HG03159 (cell line): ENCODE measurements around the gene PLK3.
"Not testable (repeated sequence)": the region's sequence is repeated elsewhere in the genome, so short reads cannot be mapped to it uniquely, and the experiment has no call there.

Source experiments
- ATAC-seq: cut with Tn5 transposase; IDR thresholded peaks from one replicate; pipeline ENCODE4 v1.9.1; 2021; ENCODE audit warnings: mild to moderate bottlenecking, moderate library complexity; ENCODE audit not compliant: unreplicated experiment

The PLK3 gene

DNA sequence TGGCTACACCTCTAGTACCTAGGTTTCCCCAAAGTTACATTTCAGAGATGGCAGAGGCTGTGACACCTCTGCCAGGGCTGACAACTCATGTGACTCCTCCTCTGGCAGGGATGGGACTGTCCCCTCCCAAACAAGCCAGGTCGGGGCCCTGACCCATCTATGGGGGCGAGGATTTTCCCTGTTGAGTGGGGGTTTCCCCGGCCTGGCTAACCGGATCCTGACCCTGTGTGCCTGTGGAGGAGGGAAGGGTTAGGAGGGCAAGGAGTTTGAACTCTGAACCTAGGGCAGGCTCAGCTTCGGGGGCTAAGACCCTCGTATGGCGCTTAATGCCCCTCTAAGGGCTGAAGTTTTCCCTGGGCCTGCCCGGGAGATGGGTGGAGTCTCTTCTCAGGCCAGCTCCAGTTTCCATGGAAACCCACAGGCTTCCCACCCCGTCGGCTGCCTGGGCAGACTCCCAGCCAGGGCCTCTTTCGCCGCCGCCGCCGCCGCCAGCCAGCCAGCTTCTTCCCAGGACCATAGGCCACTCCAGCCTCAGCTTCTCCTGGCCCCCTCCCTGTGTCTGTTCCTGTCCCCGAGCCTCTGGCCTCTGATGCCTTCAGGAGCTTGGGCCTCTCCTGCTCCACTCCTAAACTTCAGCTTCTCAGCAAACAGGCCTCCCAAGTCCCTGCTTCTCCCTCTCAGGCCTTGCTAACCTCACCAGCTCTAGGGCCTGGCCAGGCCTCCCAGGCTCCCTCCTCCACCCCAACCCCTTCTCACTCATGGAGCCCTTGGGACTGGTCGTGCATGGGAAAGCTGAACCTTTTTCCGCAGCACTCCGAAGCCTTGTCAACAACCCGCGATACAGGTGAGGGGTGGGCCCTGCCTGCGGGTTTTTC, 8.1 kb downstream of the PLK3 start, which contains the start of gene BTBD19:
Gene BTBD19 (plus strand): TSS at position 461 of the 875 bp plus-strand sequence. CDS start 298 bp downstream, at position 759.
- ATAC-seq: no peak

DNA sequence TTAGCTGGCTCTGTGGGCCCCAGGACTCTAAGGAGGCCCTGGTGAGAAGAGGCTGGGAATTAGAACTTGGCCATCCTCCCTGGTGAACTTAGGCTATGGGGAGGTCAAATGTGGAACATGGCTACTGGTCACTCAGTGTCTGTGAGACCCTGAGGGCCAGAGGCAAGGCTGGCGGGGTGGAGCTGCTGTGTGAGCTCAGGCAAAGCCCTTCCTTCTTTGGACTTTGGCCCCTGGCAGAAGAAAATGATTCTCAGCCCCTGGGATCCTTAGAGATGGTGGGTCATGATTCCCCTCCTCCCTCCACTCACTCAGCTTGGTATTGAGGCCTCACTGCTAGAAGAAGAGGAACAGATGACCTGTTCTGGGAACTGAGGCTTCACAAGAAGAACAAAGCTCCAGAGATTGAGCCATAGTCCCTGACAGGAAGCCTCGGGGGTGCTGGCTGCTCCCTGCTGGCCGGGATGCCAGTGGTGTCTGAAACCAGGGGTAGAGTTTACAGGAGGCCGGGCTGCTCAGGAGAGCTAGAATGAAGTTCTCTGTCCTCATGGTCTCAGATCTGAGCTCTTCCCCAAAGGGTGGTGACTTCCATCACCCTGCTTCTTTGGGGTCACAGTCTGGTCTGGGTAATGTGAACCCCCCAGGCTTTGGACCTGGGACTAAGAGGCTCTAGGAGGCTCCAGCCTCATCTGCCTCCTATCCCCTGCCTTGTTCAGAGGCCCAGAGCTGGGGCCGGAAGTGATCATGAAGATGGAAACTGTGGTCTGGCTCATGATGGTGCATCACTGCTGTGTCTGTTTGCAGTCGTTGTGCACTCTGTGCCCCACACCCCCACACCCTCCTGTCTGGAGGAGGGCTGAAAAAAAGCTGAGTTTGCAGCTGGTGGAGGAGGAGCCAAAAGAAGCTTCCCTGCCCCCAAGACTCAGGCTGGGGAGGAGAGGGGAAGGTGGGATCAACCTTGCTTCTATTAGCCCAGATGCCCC, 9.1 kb downstream of the PLK3 start:
- ATAC-seq: peak; percentile 38

DNA sequence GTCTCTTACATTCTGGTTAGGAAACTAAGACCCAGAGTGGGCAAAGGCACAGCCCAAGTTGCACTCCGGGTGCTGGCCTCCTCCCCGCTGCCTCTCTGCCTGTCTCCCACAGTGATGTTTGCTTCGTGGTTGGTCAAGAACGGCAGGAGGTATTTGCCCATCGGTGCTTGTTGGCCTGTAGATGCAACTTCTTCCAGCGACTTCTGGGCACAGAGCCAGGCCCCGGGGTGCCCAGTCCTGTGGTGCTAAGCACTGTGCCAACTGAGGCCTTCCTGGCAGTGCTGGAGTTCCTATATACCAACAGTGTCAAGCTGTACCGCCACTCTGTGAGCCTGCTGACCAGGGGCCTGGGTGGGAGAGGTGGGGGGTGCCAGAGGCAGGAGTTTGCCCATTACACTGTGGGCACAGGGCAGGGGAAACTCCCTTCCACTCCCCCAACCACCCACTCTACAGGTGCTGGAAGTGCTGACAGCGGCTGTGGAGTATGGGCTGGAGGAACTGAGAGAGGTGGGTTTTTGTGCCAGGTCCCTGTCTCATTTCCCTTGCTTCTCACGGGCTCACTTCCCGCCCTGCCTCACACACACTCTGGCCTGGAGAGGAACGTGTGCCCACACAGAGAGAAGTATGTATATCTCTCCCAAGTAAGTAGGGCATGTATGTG, 10.1 kb downstream of the PLK3 start:
- no peak for ATAC-seq

DNA sequence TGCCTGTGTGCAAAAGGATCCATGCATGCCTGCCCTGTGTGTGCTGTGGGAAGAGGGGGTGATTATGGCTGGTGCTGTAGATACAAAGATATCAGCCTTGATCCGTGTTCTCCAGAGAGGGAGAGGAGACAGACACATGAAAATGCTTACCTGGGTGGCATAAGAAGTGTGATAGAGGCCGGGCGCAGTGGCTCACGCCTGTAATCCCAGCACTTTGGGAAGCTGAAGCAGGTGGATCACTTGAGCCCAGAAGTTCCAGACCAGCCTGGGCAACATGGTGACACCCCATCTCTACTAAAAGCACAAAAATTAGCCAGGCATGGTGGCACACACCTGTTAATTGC, 10.6 kb downstream of the PLK3 start:
- not testable (repeated sequence) for ATAC-seq

DNA sequence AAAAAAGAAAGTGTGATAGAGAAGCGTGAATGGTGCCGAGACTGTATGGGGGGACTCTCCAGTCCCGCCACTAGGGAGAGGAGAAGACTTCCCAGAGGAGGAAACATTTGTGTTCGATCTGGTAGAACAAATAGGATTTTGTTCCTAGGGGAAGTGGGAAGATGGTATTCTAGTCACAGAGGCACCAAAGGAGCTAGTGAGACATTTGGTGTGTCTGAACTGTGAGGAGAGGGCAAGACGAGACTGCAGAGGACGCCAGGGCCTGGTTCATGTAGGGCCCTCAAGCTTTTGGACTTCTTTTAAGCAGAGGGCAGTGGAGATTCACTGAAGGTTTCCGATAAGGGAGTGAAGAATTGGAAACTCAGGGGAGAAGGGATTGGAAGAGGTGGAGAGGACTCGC, 11.1 kb downstream of the PLK3 start:
- no peak for ATAC-seq

DNA sequence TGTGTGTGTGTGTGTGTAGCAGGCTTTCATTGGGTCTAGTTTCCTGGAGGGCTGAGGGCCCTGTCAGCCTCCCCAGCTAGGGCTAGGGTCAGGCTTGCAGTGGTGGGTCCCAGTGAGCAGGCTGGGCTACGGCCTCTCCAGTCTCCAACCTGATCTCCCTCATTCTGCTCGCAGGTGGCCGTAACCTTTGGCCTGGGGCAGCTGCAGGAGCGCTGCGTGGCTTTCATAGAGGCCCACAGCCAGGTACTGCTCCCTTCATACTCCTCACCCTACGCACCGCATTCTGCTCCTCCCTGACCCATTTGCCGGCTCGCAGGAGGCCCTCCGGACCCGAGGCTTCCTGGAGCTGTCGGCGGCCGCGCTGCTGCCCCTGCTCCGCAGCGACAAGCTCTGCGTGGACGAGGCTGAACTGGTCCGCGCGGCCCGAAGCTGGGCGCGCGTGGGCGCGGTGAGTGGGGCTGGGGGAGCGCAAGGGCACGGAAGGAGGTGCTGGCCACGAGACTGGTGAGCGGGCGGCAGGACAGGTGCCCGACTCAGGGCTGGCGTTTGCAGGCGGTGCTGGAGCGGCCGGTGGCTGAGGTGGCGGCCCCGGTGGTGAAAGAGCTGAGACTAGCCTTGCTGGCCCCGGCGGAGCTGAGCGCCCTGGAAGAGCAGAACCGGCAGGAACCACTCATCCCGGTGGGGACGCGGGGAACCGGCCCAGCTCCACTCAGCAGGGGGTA, 12.8 kb downstream of the PLK3 start:
- ATAC-seq: no peak

DNA sequence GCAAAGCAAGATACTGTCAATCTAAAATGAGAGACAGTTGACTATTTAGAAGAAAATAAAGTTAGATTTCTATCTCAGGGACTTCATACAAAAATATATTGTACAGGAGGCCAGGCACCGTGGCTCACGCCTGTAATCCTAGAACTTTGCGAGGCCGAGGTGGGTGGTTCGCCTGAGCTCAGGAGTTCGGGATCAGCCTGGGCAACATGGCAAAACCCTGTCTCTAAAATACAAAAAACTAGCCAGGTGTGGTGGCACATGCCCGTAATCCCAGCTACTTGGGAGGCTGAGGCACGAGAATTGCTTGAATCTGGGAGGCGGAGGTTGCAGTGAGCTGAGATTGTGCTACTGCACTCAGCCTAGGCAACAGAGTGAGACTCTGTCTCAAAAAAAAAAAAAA, 15.7 kb downstream of the PLK3 start:
- ATAC-seq: not testable (repeated sequence)

DNA sequence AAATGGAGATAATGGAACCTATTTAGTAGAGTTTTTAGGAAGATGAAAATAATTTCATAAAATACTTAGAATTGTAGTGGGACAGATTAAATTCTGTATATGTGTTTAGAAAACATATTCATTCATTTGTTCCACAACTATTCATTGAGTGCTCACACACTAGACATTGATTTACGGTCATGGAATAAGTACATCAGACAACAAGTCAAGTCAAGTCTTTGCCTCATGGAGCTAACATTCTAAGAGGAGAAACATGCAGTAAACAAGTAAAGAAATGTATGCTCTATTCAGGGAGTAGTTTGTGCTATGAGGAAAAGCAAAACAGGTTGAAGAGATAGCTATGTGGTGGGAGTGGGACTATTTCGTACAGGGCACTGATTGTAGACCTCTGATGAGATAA, 17.1 kb downstream of the PLK3 start:
- no peak for ATAC-seq

DNA sequence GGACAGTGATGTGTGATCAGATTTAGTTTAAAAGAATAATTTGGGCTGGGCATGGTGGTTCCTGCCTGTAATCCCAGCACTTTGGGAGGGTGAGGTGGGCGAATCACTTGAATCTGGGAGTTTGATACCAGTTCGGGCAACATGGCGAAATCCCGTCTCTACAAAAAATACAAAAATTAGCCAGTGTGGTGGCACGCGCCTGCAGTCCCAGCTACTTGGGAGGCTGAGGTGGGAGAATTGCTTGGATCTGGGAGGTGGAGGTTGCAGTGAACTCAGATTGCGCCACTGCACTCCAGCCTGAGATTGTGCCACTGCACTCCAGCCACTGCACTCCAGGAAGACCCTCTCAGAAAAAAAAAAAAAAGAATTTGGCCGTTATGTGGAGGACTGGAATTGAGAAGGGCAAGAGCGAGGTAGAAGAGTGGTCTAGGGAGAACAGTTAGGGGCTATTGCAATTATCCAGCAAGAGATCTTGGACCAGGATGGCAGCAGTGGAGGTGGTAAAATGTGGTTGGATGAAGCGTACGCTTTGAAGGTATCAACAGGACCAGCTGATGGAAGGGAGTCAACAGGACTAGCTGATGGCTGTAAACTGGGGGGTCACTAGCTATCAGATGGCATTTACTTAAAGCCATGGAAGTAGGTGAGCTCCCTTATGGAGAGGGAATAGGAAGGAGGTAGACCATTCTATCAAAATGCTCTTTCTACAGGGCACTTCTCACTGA, 17.8 kb downstream of the PLK3 start:
- no peak for ATAC-seq

DNA sequence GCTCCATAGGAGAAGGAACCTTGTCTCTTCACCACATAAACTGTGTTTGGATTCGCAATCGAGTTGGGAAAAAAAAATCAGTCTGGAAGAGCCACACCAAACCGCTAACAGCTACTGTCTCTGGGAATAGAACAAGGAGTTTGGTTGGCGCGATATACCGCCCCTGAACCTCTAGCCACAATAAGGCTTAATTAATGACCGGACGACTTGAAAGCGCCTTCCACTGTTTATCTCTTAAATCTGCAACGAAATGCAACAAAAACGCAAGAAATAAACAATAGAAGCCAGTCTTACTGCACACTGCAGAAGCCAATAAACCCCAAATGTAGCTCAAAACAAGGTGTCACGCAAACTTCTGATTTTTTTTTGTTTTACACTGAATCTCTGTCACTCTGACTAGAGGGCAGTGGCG, 19.0 kb downstream of the PLK3 start:
- no peak for ATAC-seq

DNA sequence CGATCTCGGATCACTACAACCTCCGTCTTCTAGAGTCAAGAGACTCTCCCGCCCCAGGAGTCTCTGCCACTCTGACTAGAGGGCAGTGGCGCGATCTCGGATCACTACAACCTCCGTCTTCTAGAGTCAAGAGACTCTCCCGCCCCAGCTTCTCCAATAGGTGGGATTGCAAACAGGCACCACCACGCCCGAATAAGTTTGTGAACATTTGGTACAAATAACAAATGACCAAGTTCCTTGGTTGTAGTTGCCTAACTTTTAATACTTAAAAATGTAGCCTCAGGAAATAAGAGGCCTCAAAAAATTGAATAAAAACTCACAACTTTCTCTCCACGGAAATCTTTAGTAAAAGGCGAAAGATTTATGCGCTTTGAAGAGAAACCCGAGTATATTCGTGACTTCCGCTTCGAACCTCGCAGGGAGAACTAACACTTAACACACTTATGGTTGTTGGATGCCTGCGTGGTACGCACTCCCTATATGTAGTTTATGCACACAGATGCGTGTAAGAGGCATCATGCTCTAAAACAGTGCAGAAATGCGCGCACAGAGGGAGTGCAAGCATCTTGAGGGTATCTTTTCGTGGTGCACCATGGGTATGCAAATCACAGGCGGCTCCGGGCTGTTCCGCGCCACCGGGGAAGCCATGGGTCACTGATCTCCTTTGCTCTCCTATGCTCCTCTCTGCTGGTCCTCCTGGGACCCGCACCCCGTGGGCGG, 19.6 kb downstream of the PLK3 start:
- ATAC-seq: peak; percentile 77

DNA sequence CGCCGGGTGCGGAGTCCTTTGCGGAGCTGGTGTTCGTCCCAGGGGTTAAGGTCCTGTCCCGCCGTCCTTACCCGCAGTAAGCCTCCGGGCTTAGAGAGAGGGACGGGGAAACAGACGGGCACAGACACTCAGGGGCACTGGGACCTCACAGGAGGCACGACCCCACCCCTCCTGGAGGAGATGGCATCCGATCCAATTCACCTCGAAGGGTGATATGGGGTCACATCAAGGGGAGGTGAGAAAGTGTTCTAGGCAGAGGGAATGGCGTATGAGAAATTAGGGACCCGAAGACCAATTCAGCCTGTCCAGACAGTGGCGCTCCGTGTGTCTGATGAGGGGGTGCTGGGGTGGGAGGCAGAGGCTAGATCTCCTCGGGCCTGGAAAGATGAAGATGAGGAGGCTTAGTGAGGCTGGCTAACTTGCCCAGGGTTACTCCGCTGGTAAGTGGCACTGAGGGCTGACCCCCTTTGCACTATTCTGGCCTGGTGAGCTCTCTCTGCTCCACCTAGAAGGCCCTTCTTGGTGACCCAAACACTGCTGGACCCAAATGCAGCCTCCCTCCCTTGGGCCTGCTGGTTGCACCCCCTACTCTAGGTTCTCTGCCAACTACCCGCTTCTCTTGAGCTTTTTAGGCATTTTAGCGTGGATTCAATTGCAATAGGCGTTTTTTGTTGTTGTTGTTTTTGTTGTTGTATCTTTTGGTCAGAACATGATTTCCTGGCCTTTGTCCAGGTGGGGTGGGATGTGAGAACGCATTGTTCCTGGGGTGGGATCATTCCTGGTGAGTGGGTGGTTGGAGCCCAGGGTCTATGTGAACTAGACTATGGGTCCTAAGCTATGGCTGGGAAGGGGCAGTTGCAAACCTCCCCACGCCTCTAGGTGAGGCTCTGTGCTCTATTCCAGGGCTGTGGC, 20.4 kb downstream of the PLK3 start:
- ATAC-seq: no peak

DNA sequence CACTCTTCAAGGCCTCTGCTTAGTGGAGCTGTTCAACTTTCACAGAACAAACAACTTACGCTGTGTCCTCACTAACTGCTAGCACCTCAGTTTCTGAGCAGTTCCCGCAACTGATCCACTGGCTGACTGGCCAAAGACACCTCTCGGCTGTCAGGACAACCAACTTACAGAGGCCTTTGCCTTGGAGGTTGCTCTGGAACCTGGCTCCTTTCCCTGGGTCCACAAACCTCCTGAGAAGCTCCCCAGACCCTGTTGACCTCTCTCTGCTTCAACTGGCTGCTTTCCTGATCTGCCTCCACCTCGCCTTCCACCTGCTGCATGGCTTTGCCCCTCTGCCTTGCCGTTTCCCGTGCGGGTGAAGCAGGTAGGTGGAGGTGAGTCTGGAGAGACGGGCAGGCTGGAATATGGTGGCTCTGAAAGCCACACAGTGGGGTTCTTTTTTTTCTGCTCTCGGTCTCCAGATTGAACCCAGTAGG, 21.1 kb downstream of the PLK3 start:
- ATAC-seq: no peak

DNA sequence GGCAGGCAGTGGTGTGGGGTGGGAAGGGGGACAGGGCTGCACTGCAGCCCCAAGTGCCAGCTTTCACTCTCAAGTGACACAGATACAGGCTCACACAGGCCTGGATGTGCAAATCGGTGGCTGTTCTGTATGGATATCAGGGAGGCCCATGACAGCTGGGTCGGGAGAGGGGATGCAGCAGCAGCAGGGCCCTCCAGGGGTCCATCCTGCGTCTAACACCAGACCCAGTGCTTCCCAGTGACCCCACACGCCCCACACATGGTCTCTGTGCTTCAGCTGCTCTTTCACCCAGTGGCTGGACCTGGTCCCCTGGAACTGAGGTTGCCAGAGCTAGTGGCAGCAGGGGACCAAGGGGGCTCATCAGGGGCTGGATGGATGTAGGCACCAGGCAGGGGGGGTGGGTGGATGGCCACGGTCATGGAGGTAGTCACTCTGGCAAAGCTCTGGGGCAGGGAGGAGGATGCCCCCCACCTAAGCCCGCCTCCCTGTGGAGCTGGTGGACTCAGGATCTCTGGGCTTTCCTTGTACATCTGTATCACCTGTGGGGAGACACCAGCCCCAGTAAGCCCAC, 22.0 kb downstream of the PLK3 start:
- ATAC-seq: no peak

DNA sequence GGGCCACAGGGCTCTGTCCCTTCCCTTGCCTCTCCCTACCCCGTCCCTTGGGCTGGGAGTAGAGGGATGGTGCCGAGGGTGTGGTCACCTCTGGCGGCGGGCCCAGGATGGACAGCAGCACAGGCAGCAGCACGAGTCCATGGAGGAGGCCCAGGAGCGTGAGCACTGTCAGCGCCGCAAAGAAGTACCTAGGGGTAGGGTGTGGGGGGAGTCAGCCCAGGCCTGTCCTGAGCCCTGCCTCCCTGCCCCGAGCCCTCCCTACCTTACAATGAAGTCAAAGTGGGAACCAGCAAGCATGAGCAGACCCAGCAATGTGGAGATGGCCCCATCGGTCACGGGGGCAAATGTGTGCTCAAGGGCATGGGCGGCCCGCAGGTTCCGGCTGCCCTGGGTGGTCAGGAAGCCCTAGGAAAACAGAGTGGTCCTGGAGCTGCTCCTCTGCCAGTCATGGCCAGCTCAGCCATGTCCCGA, 22.8 kb downstream of the PLK3 start:
- no peak for ATAC-seq

DNA sequence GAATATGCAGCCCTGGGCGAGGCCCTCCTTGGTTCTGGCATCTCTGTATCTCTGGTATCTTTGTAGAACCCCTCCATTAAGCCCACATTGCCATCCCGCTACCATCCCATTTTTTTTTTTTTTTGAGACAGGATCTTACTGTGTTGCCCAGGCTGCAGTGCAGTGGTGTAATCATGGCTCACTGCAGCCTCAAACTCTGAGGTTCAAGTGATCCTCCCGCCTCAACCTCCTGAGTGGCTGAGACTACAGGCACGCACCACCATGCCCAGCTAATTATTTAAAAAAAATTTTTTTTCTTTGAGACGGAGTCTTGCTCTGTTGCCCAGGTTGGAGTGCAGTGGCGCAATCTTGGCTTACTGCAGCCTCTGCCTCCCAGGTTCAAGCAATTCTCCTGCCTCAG, 24.2 kb downstream of the PLK3 start:
- ATAC-seq: not testable (repeated sequence)

DNA sequence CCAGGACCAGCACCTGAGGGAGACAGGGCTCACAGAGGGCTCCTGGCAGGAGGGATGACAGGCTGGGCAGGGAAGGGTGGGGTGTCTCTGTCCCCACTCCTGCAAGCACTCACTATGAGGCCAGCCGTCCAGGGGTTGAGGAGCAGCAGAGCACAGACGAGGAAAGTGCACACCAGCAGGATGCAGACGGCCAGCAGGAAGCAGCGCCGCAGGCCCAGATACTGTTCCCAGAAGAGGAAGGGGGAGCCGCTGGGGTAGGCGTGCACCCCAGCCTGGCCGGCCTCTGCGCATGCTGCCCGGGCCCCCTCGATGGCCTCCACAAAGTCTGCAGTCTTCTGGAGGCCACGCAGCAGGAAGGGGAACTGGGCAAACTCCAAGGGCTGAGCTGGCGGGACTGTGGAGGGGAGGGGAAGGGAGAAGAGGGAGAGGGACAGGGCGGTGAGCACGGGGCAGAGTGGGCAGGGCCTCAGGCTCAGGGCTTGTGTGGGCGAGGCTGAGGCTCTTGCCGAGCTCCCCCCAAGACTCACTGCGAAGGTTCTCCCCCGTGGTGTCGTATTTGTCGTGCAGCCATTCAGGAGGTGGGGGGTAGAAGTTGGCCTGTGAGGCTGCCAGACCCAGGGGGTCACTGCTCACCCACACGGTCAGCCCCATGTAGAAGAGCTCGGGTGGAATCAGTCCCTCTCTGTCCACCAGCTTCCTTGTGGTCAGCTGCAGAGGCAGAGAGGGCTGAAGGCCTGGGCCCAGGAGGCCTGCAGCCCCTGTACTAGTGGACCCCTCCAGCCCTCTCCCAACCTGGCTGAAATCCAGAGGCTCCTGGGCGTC, 26.4 kb downstream of the PLK3 start:
- ATAC-seq: no peak
